Kidney epithelial cell (primary cell): ENCODE measurements around the gene MAML2. TPM values are rescaled to one million over a fixed set of nuclear protein-coding genes. Genes with fewer than 3 reads are reported as not detected.

Experiments used
- DNase-seq: peaks from one replicate; pipeline ENCODE4 v3.0.0-alpha.2; 2010; ENCODE audit warnings: low read depth
- H3K27me3 ChIP-seq: 2 replicates; pipeline ENCODE4 v1.6.0; 2011; ENCODE audit warnings: low read length; ENCODE audit not compliant: control insufficient read depth, insufficient read depth
- H3K36me3 ChIP-seq: 2 replicates; pipeline ENCODE4 v1.5.1; 2011; ENCODE audit warnings: low read length; ENCODE audit not compliant: control insufficient read depth, insufficient read depth
- H3K4me3 ChIP-seq: 2 replicates; pipeline ENCODE4 v1.5.1; 2011; ENCODE audit warnings: low read depth, mild to moderate bottlenecking, control low read depth, low read length
- CTCF ChIP-seq: IDR thresholded peaks from 2 replicates; pipeline ENCODE4 v1.5.1; 2011; ENCODE audit warnings: mild to moderate bottlenecking, moderate library complexity, low read length, control low read depth, inconsistent platforms; ENCODE audit not compliant: insufficient read depth, poor library complexity, severe bottlenecking
- total RNA-seq: library from RNA; depleted of rRNA; stranded (reverse); fragments of >200 nt; gene quantifications from 2 replicates; pipeline ENCODE4 v1.2.3, GENCODE V29; 2015

Gene MAML2
- 12.3 and 16.2 TPM in 2 replicates for total RNA-seq

- peak; percentile 65 for DNase-seq
- no peaks in the 10 kb centered on the region for H3K36me3 ChIP-seq
- TF ChIP-seq CTCF: peak; percentile 99
- no peaks in the 10 kb centered on the region for H3K27me3 ChIP-seq
- H3K4me3 ChIP-seq: peak within 1 kb of the TSS; percentile 80
Observed at GRCh38 chr11:96342961-96343711, at the start of gene MAML2. MAML2 (minus strand) TSS chr11:96343195; CDS start chr11:96341895, 1,300 bp downstream.

- DNase-seq: no peak
- no peaks in the 10 kb centered on the region for H3K27me3 ChIP-seq
- H3K36me3 ChIP-seq: no peaks in the 10 kb centered on the region
- no peak overlapping the region for H3K4me3 ChIP-seq
- TF ChIP-seq CTCF: no peak
Observed at GRCh38 chr11:96391698-96392307, 48.8 kb upstream of the MAML2 start.

- Histone ChIP-seq H3K27me3 (no peaks in the 10 kb centered on the region), H3K4me3 (peak overlapping the region; percentile 76), H3K36me3 (no peaks in the 10 kb centered on the region)
- no peak for DNase-seq
- no peak for TF ChIP-seq CTCF
Observed at GRCh38 chr11:96390488-96390792, 47.4 kb upstream of the MAML2 start.

- Histone ChIP-seq H3K4me3 (peak within 1 kb of the TSS; percentile 76), H3K36me3 (no peaks in the 10 kb centered on the region), H3K27me3 (no peaks in the 10 kb centered on the region)
- peak; percentile 1 for TF ChIP-seq CTCF
- peak; percentile 70 for DNase-seq
Observed at GRCh38 chr11:96389720-96390487, 46.9 kb upstream of the MAML2 start, which contains the start of the genes CCDC82 and JRKL. CCDC82 (minus strand) TSS chr11:96389912; CDS start chr11:96384747, 5,165 bp downstream. JRKL (plus strand) TSS chr11:96390013; CDS start chr11:96390650, 637 bp downstream.

- no peak for TF ChIP-seq CTCF
- no peaks in the 10 kb centered on the region for H3K36me3 ChIP-seq
- H3K27me3 ChIP-seq: no peaks in the 10 kb centered on the region
- DNase-seq: no peak
- peak overlapping the region; percentile 76 for H3K4me3 ChIP-seq
Observed at GRCh38 chr11:96388891-96389719, 46.1 kb upstream of the MAML2 start.
